GM08714 (cell line): ENCODE results near the gene AKT1S1.

Experiments used
- H3K4me3 ChIP-seq: fragments of 200-500 bp; sonication (Bioruptor generic); 2 replicates; pipeline ENCODE4 v1.5.1; 2014; ENCODE audit warnings: mild to moderate bottlenecking, low read length, inconsistent platforms
- ZNF274 ChIP-seq: IDR thresholded peaks from 2 replicates; pipeline ENCODE4 v1.6.1; 2012; ENCODE audit warnings: mild to moderate bottlenecking, low read depth, low read length

AKT1S1 gene

DNA sequence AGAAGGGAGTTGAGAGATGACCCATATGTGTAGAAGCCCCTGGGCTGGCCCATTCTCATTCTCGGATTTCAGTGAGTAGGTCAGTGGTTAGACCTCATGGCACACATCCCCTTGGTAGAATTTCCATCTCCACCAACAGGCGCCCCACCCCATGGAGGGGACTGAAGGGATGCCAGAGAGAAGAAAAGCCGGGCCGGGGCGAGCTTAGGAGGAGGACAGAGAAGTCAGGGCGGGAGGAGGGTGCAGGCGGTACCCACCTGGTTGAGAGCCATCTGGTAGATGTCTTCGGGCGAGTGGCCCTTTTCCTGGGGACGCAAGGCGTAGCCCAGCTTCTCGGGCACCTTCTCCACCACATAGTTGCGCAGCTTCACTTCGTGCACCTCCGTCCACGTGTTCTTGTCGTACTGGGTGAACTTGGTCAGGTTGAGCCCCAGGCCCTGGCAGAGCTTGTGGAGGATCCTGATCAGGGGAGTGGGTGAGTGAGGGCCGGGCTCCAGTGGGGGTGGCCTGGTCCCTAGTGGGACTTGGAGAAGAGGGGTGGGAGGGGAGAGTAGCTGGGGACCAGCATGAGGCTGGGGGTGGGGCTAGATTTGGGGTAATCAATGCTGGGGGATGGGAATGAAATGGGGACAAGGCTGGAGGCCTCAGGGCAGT is 17.0 kb upstream of the AKT1S1 start:
- TF ChIP-seq ZNF274: no peak
- no peak overlapping the region for H3K4me3 ChIP-seq

DNA sequence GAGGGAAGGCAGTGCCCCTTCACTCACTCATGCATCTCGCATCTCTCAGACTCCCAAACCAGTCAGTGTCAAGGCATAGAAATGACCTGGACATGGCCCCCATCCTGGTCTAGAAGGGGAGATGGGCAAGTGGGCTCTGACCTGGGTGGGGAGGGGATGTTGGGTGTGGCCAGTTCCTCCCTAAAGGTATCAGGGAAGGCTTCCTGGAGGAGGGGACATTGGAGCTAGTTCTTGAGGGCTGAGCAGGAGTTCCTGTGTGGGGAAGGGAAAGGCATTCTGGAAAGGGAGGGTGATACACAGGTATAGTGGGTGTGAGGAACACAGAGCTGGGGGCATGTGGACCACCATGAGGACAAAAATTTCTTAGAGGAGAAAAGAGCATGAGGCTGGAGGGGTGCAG is 15.6 kb upstream of the AKT1S1 start:
- no peak for TF ChIP-seq ZNF274
- H3K4me3 ChIP-seq: no peak overlapping the region

- H3K4me3 ChIP-seq: no peak overlapping the region
- no peak for TF ChIP-seq ZNF274
Observed at GRCh38 chr19:49891393-49891792, 14.2 kb upstream of the AKT1S1 start.

DNA sequence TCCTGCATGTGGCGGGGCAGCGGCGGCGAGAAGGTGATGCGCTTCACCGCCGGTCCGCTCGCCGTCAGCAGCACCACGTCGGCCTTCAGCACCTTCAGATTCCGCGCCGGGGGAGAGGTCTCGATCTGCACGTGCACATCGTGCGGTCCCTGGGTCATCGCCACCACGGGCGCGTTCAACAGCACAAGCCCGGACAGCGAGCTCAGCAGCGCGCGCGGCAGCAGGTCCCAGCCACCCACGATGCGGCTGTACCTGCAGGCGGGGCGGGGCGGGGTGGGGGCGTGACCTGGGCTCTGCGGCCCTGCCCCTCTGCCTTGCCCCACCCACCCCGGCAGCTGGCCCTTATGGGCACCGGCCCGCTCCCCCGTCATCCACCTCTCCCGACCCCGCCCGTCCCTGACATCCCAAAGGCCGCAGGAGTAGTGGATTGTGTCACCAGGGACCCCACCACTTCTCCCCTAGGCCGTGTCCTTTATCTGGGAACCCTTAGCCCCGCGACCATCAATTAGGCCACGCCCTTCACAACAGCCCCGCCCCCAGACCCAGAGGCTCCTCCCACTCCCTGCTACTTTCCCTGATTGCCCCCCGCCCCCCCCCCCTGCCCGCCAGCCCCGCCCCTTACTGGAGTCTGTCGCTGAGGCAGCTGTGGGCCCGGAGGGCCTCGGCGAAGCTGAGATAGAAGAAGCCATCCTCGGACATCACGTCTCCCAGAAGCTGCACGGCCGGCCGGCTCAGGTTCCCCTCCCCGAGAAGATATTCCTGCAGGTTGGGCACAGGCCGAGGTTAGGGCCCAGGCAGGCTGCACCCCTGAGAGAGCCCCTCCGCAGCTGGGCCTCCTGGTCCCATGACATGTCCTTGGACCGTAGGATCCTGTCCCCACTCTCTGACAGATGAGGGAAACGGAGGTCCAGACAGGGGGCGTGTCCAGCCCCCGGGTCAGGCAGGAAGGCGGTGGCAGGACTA is 13.5 kb upstream of the AKT1S1 start:
- H3K4me3 ChIP-seq: no peak overlapping the region
- TF ChIP-seq ZNF274: no peak

DNA sequence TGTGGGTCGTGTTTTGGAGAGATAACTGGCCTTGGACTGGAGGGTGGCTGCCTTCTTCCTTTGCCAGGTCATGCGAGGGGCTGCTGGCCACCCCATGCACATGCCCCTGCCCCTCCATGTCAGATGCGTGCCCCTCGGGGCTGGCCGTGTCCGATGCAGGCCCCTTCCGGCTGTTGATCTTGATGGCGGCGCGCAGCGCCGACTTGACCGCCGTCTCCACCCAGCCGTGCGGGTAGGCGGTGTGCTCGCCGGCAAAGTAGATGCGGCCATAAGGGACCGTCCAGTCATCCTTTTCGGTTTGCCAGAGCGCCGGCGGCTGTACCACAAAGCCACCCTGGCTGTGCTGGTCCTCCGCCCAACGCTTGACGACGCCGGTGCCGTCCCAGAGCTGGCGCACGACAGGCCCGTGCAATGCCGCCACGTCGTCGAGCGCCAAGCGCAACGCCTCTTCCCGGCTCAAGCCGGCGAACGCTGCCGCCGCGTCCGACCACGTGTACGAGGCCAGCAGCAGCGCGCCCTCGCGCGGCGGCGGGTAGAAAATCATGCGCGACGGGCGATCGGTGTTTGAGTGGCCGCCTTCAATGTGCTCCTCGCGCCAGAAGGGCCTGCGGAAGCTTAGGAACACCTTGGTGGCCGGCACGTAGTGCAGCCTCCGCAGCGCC is 12.7 kb upstream of the AKT1S1 start:
- no peak overlapping the region for H3K4me3 ChIP-seq
- TF ChIP-seq ZNF274: no peak

DNA sequence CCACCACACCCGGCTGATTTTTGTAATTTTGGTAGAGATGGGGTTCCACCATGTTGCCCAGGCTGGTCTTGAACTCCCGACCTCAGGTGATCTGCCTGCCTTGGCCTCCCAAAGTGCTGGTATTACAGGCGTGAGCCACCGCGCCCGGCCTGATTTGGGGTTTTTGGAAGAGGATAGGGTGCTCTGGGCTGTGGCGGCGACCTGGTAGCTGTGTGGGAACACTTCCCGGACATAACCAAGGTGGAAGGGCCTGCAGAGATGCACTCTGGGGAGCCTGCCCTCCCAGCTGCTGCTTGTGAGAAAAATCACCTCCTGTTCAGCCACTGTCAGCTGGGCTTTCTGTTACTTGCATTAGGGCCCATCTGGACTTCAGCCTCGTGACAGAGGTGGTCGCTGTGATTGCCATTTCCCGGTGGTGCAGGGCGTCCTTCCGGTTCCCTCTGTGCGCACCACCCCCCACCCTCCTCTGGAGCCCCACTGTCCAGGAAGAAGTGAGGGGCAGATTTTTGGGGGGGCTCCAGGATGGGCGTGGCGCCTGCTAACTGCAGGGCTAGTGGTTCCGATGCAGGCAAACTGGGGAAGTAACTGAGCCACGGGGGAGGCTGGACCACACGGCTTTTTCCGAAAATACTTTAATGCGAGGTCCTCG is 12.0 kb upstream of the AKT1S1 start:
- TF ChIP-seq ZNF274: no peak
- H3K4me3 ChIP-seq: no peak overlapping the region

DNA sequence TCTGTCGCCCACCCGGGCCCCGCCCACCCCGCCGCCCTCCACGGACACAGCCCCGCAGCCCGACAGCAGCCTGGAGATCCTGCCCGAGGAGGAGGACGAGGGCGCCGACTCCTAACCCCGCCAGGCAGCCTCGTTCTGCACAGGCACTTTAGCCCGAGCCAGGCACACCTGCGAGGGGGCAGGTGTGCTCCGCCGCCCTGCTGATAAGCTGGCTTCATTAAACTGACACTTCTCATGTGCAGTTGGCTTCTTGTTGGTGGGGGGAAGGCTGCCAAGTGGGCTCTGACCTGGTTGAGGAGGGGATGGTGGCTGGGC is 11.3 kb upstream of the AKT1S1 start:
- no peak for TF ChIP-seq ZNF274

DNA sequence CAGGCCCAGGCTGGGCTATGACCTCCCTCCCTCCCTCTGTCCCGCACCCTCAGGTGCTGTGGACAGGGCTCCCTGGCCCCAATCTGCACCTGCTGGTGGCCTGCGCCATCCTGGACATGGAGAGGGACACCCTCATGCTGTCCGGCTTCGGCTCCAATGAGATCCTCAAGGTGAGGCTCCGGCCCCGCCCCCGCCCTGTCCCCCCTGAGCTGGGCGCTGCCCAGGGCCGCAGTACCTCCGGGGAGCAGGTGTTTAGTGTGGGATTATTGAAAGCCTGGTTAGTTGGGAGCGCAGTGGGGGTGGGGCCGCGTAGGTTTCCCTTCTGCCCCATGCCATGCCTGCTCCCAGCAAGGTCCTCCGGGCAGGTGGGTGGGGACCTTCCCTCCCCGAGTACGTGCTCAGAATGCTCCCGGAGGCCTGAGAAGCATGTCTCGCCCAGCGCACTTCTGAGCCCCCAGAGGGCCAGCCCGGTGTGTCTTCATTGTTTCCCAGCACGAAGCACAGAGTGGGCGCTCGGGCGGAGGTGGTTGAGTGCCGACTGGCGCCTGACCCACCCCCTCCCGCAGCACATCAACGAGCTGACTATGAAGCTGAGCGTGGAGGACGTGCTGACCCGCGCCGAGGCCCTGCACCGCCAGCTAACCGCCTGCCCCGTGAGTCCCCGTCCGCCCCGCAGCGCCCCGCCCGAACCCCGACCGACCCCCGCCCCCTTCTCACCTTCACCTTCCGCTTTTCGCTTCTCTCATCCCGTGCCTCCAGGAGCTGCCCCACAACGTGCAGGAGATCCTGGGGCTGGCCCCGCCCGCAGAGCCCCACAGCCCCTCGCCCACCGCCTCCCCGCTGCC is 10.7 kb upstream of the AKT1S1 start:
- no peak overlapping the region for H3K4me3 ChIP-seq
- no peak for TF ChIP-seq ZNF274

More for the DNA sequence above, 11.3 kb upstream of the AKT1S1 start:
- no peak overlapping the region for H3K4me3 ChIP-seq

DNA sequence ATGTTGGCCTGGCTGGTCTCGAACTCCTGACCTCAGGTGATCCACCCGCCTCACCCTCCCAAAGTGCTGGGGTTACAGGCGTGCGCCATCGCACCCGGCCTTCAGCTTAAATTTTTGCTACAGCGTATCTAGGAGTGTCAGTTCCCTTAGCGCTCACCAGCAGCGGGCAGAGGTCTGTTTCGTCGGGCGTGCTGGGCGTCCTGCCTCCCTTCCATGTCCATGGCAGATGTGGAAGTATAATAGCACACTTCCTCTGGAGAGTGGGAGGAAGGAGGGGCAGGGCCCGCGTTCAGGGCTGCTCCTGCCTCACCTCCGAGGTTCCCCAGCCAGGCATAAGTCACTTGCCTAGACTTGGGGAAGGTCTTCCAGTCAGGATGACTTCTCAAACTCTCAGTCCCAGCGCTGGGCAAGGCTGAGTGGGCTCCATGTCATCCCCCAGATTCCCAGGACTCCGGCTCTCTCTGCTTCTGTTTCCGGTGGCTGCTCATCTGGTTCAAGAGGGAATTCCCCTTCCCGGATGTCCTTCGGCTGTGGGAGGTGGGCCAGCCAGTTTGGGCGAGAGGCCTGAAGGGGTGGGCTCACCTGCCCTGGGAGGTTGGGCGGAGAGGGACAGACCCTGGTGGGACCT is 10.0 kb upstream of the AKT1S1 start:
- H3K4me3 ChIP-seq: no peak overlapping the region
- no peak for TF ChIP-seq ZNF274

DNA sequence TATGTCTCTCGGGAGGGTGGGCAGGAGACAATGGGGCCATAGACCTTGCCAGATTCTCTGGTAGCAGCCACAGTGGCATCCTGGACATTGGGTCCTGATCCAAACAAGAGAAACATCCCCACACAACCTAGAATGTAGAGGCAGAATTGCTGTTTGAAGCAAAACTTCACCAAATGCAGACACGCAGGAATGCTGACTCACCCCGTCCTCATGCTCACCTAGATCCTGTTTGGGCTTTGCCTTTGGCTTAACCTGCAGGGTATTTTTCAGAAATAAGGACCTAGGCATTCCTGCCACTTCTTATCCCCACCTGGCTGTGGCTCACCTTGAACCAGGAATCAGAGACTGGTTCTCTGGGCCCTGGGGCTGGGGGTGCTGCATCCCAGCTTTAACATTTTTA is 7.6 kb upstream of the AKT1S1 start:
- H3K4me3 ChIP-seq: no peak overlapping the region
- TF ChIP-seq ZNF274: no peak

DNA sequence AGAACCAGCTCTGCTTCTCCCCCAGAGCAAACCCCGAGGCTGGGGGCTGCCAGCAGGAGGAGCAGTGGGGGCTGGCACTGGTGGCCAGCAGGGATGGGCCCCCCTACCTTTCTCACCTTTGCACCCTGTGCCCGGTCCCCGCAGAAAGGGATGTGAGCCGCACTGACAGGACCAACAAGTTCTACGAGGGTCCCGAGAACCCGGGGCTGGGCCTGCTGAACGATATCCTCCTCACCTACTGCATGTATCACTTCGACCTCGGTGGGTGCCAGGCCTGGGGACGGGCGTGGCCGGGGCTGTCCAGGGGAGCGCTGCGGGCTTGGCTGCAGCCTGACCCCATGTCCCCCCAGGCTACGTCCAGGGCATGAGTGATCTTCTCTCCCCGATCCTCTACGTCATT is 7.0 kb upstream of the AKT1S1 start:
- TF ChIP-seq ZNF274: no peak
- H3K4me3 ChIP-seq: no peak overlapping the region

DNA sequence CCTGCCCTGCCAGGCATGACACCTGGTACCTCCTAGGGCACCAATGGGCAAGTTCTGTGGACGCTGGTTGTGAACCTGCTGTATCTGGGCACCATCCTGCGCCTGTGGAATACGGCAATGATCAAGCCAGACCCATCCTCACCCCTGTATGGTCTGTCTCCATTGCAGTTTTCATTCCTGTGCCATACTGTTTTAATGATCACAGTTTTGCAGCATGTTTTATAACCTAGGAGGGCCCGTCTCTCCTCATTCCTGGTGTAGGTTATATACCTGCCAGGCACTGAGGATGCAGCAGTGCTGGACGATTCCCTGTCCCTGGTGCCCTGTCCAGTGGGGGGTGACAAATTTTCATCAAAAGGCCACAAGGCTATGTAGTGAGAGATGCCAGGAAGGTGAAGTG is 5.9 kb upstream of the AKT1S1 start:
- no peak for TF ChIP-seq ZNF274
- H3K4me3 ChIP-seq: no peak overlapping the region

DNA sequence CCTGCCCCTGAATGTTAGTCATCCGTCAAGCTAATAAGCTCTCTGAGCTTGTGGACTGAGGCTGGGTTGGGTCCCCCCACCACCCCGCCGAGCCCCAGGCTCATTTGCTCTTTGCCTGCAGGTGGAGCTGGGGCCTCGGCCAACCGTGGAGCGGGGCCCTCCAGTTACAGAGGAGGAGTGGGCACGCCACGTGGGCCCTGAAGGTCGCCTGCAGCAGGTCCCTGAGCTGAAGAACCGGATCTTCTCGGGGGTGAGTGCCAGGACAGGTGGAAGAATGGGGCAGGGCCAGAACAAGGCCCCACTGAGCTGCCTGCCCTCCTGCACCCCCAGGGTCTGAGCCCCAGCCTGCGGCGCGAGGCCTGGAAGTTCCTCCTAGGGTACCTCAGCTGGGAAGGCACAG is 5.5 kb upstream of the AKT1S1 start:
- no peak for TF ChIP-seq ZNF274
- no peak overlapping the region for H3K4me3 ChIP-seq
